NB4 (cell line): ENCODE results near the gene LRRC42.

Experiments used
- DNase-seq: peaks from one replicate; pipeline ENCODE4 v3.0.0; 2010; ENCODE audit warnings: low read depth
- H3K4me3 ChIP-seq: one replicate; pipeline ENCODE4 v1.5.1; 2011; ENCODE audit warnings: mild to moderate bottlenecking, low read depth, low read length, moderate library complexity
- MYC ChIP-seq: IDR thresholded peaks from 2 replicates; pipeline ENCODE4 v1.6.1; 2011; ENCODE audit warnings: low read depth, low read length
- POLR2A ChIP-seq: IDR thresholded peaks from 2 replicates; pipeline ENCODE4 v1.6.1; 2011; ENCODE audit warnings: mild to moderate bottlenecking; ENCODE audit not compliant: insufficient read length; ENCODE audit errors: extremely low read depth
- TF ChIP-seq, protein P1 (sequence below): IDR thresholded peaks from 2 replicates; pipeline ENCODE4 v1.6.1; 2011; ENCODE audit warnings: low read depth, low read length
- TF ChIP-seq, protein P2 (sequence below): IDR thresholded peaks from one replicate; pipeline ENCODE4 v1.5.1; 2012; ENCODE audit warnings: low read depth, low read length

The LRRC42 gene

DNA sequence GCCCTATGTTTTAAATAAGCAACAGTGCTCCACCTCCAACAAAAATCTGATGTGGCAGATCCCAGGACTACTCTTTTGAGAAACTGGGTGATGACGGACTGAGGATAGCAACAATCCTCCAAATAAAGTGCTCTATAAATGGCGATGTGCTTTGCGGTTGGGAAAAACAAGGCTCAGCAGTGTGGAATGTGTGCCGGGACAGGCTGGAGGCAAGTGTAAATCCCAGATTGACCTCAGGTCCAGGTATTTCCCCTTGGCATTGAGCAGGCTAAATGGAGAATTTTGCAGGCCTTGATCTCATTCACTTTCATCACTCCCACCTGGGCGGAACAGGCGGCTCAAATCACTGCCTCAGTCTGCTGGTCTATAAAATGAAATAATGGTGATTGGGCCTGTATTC, 35.1 kb downstream of the LRRC42 start:
- TF ChIP-seq, protein P1, sequence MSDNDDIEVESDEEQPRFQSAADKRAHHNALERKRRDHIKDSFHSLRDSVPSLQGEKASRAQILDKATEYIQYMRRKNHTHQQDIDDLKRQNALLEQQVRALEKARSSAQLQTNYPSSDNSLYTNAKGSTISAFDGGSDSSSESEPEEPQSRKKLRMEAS = no peak
- no peak for DNase-seq
- H3K4me3 ChIP-seq = no peak overlapping the region

DNA sequence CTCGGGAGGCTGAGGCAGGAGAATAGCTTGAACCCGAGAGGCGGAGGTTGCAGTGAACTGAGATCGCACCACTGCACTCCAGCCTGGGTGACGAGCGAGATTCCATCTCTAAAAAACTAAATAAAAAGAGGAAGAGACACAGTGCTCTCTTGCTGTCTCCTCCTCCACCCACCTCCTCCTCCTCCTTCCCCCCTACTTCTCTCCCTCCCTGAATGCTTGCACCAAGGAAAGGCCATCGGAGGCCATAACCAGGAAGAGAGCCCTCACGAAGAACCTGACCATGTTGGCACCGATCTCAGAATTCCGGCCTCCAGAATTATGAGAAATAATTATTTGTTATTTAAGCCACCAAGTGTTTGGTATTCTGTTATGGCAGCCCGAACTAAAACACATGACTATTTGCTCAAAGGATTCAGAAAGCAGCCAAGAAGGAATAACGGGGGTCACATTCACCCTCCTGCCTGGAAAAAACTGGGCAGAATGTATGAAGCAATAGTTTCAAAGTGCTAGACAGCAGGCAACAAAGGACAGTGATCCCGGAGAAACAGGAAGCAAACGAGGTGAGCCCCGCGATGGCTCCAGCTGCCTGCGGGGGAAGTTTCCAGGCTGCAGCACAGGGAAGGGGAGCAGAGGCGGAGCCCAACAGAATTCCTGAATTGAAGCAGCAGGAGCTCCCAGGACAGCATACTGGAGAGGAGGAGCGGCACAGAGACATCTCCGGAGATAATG, 36.0 kb downstream of the LRRC42 start:
- H3K4me3 ChIP-seq = peak overlapping the region; percentile 21
- TF ChIP-seq MYC = no peak
- no peak for TF ChIP-seq POLR2A
- TF ChIP-seq, protein P1 = no peak
- TF ChIP-seq, protein P2, sequence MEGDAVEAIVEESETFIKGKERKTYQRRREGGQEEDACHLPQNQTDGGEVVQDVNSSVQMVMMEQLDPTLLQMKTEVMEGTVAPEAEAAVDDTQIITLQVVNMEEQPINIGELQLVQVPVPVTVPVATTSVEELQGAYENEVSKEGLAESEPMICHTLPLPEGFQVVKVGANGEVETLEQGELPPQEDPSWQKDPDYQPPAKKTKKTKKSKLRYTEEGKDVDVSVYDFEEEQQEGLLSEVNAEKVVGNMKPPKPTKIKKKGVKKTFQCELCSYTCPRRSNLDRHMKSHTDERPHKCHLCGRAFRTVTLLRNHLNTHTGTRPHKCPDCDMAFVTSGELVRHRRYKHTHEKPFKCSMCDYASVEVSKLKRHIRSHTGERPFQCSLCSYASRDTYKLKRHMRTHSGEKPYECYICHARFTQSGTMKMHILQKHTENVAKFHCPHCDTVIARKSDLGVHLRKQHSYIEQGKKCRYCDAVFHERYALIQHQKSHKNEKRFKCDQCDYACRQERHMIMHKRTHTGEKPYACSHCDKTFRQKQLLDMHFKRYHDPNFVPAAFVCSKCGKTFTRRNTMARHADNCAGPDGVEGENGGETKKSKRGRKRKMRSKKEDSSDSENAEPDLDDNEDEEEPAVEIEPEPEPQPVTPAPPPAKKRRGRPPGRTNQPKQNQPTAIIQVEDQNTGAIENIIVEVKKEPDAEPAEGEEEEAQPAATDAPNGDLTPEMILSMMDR = no peak
- peak; percentile 59 for DNase-seq

DNA sequence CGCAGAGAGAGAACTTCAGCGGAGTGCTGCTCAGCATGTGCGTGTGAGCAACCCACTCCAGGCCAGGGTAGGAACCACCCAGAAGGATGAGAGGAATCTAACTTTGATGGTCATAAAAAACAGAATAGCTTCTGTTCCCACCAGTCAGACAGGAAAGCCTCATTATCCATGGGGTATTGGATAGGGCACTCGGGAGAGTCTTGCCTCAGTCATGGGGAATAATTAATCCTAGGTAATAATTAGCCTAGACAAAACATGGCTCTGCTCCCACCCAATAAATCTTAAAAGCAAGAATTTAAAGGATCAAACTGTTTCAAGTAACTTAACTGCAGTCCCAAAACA, 36.6 kb downstream of the LRRC42 start:
- TF ChIP-seq, protein P2 = no peak
- TF ChIP-seq MYC (no peak), POLR2A (no peak)
- TF ChIP-seq, protein P1 = no peak
- no peak for DNase-seq
- H3K4me3 ChIP-seq = no peak overlapping the region

DNA sequence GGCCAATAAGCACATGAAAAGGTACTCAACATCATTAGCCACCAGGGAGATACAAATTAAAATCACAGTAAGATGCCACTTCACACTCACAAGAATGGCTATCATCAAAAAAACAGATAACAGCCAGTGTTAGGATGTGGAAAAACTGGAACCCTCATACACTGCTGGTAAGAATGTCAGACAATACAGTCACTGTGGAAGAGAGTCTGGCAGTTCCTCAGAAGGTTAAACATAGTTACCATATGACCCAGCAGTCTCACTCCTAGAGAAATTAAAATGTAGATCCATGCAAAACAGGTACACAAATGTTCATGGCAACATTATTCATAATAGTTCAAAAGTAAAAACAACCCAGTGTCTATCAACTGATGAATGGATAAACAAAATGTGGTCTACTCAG, 38.6 kb downstream of the LRRC42 start:
- DNase-seq = no peak
- no peak overlapping the region for H3K4me3 ChIP-seq
- TF ChIP-seq MYC = no peak
- TF ChIP-seq, protein P1 = no peak

DNA sequence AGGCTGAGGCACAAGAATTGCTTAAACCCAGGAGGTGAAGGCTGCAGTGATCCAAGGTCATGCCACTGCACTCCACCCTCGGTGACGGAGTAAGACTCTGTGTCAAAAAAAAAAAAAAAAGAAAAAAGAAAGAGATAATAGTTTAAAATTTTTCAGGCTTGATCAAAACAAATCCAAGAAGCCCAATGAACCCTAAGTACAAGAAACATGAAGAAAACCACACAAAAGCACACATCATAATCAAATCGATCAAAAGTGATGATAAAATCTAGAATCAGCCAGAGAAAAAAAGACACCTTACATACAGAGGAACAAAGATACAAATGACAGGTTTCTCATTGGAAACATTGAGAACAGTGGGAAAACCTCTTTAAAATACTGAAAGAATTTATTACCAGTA, 40.3 kb downstream of the LRRC42 start:
- TF ChIP-seq POLR2A (no peak), MYC (no peak)
- TF ChIP-seq, protein P2 = no peak
- TF ChIP-seq, protein P1 = no peak
- no peak for DNase-seq
- no peak overlapping the region for H3K4me3 ChIP-seq

DNA sequence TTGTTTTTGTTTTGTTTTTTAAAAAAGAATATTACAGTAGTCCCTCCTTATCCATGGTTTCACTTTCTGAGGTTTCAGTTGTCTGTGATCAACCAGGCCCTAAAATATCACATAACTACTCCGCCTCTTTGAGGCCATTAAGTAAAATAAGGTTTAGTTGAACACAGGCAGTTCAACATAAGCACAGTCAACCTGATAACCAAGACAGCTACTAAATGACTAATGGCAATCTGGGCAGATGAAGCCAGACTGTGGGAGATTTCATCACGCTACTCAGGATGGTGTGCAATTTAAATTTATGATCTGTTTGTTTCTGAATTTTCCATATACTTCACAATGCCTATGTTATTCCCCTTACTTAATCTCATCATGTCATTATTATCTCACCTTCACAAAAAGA, 41.7 kb downstream of the LRRC42 start:
- DNase-seq = no peak
- no peak overlapping the region for H3K4me3 ChIP-seq
- TF ChIP-seq, protein P2 = no peak
- TF ChIP-seq, protein P1 = no peak
- TF ChIP-seq MYC (no peak), POLR2A (no peak)
